Measurements from ENCODE around the gene DEFB132.

Gene DEFB132

DNA sequence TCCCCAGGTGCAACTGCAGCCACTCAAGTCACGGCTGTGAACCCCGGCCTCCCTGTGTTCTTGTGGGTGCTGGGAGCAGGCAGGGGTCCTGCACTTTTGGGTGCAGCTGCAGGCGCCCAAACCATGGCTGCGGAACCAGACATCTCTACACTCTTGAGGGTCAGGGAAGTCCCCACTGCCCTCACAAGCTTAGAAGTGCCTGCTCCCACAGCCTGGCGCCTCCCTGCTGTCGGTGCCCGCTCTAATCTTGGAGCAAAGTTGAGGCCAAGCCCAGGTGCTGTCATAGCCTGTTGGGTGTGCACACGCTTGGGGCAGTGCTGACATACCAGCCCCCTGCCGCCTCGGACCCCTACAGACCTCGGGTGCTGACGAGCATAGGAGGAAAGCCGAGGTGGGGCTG, 6.2 kb downstream of the DEFB132 start:
- DNase-seq (ENCODE audit: low read depth in 2 of 2) = no peak

DNA sequence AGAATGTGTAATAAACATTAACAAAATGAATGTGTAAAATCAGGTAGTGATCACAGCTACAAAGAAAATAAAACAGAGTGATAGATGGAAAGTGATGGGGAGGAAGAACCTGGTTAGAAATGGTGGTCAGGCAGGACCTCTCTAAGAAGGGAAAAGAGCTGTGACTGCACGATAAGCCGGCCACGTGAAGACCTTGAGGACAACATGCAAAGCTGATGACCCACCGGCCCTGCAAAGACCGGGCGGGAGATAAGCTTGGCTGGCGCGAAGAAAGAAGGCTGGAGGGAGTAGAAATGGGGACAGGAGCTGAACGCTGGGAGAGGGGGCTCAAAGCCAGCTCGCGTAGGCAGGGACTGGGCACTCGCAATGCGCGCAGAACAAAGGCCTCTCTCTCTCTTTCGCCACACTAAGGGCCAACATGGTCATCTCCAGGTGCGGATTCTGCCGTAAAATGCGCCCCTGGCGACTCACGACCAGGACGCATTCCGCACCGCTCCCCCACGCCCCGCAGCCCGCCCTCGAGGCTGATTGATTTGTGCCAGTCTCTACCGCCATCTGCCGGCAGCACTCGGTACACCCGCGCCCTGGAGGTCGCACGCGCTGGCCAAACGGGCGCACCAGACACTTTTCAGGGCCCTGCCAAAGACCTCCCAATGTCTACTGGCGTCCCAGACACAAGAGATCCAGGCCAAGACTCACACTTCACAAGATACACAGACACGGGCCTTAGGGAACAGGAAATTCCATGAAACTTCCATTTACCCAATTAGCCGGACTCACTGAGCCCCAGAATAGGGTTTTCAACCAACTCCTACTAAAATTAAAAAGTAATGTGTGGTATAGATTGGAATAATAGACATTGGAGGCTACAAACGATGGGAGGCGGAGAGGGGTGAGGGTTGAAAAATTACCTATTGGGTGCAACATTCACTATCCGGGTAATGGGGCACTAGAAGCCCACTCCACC, 9.4 kb downstream of the DEFB132 start:
- peak; percentile 21 to 26 for DNase-seq (ENCODE audit: low read depth in 2 of 2)

DNA sequence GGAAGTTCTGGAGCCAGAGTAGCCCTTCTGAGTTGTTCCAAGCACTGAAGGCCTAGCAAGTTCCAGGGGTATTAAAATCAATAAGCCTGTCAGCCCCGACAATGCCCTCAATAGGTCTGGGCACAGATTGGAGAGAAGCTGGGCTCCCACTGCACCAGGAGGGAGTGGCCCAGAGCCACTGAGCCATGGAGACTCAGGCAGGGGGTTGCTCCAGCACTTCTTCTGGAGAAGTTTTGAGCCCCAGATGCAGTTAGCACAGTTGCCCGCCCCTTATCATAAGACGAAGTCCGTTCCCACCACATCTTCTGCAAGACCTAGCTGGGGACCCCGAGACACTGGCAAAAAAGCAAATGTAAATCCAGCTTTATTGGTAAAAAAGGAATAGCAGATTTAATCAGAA, 13.0 kb downstream of the DEFB132 start:
- DNase-seq (ENCODE audit: low read depth in 2 of 2) = no peak

DNA sequence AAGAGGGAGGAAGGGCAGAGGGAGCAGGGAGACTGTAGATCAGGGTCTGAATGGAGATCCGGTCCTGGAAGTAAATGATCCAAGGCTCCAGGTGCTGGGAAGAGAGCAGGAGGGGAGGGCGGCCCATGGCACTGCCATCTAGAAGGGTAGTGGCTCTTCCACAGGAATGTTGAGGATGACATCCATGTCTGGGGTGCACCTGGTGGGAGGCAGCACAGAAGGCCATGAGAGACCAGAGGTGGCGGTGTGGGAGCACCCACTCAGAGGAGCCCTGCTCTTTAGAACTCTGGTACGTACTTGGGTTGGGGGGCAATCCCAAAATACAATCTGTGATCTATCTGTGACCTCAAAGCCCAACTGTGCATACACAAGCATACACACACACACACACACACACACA, 13.5 kb downstream of the DEFB132 start:
- DNase-seq (ENCODE audit: low read depth in 2 of 2) = no peak

DNA sequence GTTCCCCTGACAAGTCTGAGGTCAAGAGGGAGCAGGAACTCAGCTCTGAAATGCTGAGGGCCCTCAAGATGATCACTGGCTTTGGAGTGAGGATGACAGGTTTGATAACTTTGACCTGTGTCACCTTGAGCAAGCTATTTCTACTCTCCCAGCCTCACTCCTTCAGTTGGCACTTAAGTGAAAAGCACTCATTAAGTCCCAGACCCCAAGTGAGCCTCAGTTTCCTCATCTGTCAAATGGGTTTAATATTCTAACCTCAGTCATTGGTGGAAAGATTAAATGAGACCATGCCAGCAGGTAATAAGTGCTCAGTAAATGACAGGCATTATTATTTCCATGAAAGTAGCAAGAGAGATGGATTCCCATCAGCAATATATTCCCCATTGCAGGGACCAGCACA, 14.0 kb downstream of the DEFB132 start:
- DNase-seq (ENCODE audit: low read depth in 2 of 2) = no peak

DNA sequence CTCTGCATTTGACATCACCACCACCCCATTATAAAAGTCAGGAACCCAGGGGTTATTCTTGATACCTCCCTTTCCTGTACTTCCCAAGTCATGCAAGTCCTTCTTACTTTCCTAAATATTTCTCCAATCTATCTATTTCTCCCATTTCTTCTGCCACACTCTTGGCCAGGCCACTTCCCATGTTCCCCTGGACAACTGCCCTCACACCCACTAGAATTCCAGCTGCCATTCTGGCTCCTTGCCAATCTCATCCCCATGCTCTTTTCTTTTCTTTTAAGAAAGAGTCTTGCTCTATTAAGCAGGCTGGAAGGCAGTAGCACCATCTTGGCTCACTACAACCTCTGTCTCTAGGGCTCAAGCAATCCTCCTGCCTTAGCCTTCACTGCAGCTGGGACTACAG, 15.2 kb downstream of the DEFB132 start:
- no peak for DNase-seq (ENCODE audit: low read depth in 2 of 2)

DNA sequence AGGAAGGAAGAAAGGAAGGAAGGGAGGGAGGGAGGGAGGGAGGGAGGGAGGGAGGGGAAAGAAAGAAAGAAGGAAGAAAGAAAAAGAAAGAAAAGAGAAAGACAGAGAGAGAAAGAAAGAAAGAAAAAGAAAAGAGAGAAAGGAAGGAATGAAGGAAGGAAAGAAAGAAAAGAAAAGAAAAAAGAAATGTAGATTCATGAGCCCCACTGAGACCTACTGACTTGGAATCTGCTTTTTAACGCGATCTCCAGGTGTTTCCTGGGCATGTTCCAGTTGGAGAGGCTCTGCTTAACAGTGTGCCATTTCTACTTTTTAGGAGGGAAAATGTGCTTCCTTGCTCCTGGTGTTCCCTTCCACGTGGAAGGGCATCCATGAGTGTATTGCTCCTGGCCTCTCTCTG, 16.4 kb downstream of the DEFB132 start:
- no peak for DNase-seq (ENCODE audit: low read depth in 2 of 2)

DNA sequence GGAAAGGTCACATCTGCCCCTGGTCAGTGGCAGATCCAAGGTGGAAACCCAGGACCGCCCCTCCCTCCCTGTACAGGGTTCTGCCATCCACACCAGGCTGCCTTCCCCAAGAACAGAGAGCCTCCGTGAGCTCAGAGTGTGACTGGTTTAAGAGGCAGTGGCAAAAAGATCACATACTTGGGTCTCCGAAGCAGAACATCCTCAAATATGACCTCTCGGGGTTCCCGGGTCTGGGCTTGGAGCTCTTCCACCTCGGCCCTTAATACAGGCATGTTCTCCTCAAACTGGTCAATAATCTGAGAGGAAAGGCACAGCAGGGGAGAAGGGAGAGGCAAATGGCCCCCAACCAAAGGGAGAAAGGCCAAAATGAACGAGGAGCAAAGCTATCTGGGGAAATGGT, 18.3 kb downstream of the DEFB132 start:
- no peak for DNase-seq (ENCODE audit: low read depth in 2 of 2)

DNA sequence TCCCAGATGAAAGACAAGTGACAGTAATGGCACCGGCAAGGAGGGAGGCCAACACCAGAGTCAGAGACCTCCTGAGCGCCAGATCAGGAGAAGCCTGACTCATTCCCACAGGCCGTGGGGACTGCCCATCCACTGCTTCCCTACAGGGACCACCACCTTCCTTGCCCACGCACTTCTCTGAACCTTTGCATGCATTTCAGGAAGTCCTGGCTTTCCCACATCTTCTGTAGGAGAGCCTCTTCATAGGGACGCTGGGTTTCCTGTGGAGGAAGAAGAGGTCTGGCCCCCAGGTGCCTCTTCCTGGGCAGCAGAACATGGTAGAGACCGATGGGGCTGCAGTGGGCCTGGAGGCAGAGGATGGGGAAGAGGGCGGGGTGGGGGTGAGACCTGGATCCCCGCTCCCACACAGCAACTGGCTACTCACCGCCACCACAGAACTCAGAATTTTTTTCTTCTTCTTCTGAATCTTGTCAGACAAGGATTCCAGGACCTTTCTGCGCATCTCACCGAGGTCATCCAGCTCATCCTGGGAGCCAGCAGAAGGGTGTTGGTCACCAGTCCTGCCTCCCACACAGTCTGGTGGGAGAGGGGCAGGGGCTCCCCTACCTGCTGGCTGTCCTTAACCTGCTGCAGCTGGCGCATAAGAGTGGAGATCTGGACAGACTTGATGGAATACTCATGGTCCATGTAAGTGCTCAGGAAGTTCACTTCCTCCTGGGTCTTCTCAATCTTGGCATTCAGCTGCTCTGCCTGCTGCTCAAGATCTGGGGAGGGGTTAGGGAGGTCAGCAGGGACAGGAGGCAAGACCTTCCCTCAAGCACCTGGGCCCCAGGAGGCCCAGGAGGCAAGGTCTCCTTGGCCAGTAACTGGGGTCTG, 19.3 kb downstream of the DEFB132 start:
- DNase-seq (ENCODE audit: low read depth in 2 of 2) = no peak

DNA sequence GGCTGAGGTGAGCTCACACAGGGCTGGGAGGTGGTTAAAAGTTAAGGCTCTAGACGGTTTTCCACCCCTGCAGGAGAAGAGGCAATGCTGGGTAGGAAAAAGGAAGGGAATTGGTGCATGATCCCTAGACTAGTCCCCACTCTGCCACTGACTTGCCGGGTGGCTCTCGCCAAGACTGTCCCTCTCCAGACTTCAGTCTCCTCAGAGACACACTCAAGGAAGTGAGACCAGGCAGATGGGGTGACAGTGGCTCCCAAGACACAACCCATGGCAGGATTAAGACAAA, 19.9 kb downstream of the DEFB132 start:
- no peak for DNase-seq (ENCODE audit: low read depth in 2 of 2)

DNA sequence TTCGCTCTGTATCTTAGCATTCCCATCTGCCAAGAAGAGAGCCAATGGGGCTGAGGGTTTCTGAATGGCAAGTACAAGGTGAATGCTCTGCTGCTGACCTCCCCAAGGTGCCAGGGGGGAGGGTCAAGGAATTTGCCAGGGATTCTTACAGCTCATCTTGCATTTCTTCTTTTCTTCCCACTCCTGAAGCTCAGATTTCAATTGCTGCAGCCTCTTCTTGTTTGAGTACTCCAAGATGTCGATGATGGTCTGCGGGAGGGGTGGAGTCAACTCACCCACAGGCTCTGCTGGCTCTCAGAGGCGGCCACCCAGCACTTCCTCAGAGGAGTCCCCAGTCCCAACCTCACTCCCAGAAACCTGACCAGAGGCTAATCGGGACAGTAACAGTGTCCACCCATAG, 20.7 kb downstream of the DEFB132 start:
- DNase-seq (ENCODE audit: low read depth in 2 of 2) = no peak

DNA sequence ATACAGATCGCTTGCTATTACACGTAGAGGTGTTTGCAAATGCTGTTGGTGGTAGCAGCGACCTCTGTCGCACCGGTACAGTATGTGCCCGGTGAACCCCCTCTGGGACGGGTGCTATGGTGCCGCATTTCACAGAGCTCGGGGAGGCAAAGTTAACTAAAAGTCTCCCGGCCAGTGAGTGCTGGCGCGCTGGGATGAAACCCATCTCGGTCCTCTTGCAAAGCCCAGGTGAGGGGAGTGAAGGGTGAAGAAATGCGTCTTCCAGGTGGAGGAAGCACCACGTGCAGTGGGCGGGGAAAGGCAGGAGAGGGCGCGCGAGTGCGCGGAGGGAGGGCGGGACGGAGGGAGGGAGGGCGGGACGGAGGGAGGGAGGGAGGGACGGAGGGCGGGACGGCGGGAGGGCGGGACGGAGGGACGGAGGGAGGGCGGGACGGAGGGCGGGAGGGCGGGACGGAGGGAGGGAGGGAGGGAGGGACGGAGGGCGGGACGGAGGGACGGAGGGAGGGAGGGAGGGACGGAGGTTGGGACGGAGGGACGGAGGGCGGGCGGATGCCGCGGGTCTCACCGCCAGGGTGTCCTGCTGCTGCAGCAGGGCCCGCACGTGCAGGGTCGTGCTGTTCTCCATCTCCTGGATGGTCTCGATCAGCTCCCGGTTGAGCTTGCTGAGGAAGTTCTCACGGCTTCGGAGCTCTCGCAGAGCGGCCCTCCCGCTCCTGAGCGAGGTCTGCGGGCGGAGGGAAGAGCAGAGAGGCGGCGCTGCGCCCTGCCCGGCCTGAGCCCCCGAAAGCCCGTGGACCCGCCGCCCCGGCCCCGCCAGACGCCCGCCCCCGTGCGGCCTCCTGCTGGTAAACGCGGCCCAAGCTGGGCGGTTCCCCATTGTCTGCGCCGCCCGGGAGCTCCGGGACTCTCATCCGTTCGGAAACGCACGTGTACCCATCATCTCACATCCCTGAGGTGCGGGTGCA, 21.4 kb downstream of the DEFB132 start:
- DNase-seq (ENCODE audit: low read depth in 2 of 2) = no peak

DNA sequence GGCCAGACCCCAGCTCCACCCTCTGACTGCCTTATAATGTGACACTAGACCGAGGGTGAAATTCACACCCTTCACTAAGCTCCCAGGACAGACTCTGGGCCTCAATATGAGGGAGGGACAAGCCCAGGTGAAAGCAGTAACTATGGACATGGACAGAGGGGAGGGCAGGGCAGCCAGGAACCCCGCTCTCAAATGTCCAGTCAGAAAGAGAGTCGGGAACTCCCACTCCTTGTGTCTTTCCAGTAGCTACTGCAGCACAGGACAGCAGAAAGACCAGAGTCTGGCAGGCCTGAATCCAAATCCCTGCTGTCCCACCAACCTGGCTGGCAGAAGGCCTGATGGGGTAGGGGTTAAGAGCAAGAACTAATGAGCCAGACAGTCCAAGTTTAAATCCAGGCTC, 26.6 kb downstream of the DEFB132 start:
- no peak for DNase-seq (ENCODE audit: low read depth in 2 of 2)

DNA sequence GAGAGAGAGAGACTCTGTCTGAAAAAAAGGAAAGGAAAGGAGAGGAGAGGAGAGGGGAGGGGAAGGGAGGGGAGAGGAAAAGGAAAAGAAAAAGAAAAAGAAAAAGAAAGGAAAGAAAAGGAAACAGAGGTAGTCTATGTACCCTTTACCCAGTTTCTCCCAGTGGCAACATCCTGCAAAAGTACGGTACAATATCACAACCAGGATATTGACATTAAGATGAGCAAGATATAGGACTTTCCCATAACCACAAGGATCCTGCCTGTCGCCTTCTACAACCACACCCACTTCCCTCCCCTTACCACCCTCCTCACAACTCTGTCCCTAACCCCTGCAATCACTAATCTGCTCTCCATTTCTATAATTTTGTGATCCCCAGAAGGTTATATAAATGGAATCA, 29.0 kb downstream of the DEFB132 start:
- DNase-seq (ENCODE audit: low read depth in 2 of 2) = no peak

DNA sequence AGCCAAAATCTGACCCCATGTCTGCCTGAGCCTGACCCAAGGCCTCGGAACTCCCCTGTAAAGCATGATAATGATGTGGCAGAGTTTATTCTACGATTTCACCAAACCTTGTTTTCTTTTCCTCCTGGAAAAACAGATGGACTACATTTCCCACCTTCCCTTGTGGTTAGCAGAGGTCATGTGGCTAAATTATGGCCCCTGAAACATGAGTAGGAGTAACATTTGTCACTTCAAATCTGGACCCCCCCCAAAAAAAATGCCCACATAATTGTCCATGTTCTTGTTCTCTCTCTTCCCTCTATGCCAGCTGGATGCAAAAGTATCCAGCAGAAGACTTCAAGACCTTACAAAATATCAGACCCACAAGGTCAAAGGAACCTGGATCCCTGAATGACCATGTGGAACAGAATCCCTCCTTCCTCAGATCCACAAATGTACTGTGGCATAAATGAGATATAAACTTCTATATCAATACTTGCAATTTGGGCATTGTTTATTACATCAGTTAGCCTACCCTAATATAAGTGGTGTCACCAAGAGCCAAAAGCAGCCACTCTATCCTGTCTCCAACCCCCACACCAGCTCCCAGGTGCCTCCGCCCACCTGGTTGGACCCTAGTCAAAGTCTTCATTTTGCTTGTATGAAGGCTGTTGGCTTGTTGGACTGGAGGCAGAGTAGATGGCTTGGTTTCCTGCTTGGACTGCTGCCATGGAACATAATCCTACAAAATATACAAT, 31.6 kb downstream of the DEFB132 start:
- no peak for DNase-seq (ENCODE audit: low read depth in 2 of 2)

DNA sequence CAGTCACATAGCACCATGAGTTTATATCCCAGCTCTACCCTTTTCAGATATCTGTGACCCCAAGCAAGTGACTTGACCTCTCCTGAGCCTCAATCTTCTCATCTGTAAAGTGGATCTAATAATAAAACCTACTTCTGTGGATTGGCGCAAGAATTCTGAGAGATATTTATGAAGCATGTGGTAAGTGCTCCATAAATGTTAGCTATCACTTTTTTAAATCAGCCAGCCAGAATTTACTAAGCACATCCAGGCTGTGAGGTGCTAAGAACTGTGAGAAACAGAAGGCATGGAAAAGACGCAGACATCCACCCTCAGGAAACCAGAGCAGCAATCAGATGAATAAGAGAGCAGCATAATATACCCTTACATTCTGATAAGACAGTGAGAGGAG, 32.2 kb downstream of the DEFB132 start:
- no peak for DNase-seq (ENCODE audit: low read depth in 2 of 2)

DNA sequence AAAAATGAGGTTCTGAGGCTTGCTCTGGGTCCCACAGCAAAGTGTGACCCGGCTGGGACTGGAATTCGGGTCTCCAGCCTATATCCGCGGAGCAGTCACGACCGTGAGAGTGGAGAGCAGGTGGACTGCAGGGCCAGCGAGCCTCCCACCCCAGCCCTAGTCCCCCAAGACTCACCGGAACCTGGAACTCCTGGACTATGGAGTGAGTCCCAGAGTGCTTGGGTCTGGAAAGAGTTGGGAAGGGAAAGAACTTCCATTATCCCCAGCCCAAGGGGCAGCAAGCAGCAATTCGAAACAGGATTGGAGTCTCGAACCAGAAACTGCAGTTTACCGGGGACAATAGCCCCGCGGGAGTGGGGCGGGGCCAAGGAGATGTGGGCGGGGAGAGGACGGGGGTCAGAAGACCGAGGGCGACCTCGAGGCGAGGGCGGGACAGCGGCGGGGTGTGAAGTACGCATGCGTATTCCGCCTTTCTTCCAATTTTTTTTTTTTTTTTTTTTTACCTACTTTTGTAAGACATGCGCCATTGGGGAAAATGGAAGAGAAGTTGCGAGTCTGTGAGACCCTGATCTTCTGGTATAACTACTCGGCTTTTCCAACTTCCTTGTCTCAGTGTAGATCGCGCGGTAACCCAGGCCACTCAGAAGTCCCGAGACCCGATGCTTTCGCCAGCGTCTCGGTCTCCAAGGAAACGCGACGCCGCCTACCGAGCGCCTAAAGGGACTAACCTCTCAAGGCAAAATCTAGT, 32.7 kb downstream of the DEFB132 start, which contains the start of gene C20orf96:
Gene C20orf96 (minus strand): TSS at position 667 of the 748 bp plus-strand sequence. CDS start 140 bp downstream, at position 527.
- peak; percentile 84 to 85 for DNase-seq (ENCODE audit: low read depth in 2 of 2)

DNA sequence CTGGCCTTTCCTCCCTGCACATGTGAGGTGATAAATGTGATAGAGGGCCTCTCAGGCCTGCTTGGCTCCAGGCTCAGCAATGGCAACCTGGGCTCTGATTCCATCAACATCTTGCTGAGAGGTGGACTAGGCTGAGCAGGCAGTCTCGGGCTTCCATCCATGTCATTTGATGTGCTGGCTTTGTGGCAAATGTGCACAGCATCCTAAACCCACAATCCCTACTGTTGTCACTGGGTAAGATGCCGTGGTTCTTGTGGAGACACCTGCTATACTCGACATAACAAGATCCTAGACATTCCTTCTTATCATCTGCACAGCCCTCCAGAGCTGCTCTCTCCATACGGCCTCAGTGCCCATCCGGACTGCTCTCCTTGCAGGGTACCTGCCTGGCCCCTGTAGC, 37.1 kb downstream of the DEFB132 start:
- no peak for DNase-seq (ENCODE audit: low read depth in 2 of 2)

DNA sequence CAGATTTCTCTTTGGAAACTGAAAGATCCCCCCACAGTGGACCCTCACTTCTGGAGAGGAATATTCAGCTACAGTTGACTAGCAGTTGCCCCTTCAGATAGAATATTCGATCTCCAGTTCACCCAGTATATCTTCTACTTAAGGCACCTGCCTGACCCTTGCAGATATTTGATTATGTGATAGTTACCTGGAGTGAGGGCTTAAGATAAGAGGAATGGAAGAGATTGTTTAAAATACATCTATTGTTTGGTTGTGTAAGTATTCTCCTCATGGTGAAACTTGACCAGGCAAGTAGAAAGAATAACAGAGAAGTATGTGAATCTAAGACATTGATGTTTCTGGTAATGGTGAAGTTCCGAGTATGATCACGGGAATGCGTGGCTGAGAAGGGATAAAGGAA, 38.3 kb downstream of the DEFB132 start:
- no peak for DNase-seq (ENCODE audit: low read depth in 2 of 2)

Data from fibroblast of skin of left biceps (primary cell).